GM12873 (cell line): ENCODE measurements around the gene HORMAD1.

Experiments
- TF ChIP-seq, protein P1 (sequence below): IDR thresholded peaks from 2 replicates; pipeline ENCODE4 v1.5.1; 2012; ENCODE audit warnings: low read depth, mild to moderate bottlenecking, moderate library complexity, low read length, control low read depth; ENCODE audit not compliant: insufficient read depth; ENCODE audit errors: missing control alignments

Gene HORMAD1

DNA sequence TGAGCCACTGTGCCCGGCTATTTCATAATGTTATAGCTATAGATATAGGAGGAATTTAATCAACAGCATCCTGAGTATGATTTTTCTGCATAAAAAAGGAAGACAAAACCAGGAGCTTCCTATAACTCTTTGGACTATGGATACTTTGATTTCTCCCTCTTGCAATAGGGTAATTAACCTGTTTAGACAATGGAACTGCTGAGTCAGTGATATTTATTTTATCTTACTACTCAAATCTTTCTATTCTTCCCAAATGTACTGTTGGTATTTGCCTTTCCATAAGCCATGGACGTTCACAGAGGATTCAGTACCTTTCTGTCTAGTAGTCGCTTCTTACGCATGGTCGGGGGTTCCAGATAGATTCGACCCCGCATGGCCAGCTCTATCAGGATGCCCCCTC, 57.4 kb downstream of the HORMAD1 start:
- TF ChIP-seq, protein P1, sequence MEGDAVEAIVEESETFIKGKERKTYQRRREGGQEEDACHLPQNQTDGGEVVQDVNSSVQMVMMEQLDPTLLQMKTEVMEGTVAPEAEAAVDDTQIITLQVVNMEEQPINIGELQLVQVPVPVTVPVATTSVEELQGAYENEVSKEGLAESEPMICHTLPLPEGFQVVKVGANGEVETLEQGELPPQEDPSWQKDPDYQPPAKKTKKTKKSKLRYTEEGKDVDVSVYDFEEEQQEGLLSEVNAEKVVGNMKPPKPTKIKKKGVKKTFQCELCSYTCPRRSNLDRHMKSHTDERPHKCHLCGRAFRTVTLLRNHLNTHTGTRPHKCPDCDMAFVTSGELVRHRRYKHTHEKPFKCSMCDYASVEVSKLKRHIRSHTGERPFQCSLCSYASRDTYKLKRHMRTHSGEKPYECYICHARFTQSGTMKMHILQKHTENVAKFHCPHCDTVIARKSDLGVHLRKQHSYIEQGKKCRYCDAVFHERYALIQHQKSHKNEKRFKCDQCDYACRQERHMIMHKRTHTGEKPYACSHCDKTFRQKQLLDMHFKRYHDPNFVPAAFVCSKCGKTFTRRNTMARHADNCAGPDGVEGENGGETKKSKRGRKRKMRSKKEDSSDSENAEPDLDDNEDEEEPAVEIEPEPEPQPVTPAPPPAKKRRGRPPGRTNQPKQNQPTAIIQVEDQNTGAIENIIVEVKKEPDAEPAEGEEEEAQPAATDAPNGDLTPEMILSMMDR, result no peak

DNA sequence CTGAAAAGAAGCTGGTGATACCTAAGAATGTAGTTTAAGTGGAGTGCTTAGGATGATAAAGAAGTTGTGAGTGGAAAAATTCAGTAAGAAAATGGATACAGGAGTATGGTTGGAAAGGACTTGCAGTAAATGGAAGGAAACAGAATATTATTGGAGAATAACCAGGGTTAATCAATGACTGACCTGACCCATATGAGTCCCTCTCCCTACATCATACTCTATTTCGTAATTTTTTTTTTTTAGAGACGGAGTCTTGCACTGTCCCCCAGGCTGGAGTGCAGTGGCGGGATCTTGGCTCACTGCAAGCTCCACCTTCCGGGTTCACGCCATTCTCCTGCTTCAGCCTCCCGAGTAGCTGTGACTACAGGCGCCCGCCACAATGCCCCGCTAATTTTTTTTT, 57.9 kb downstream of the HORMAD1 start:
- TF ChIP-seq, protein P1, result no peak

DNA sequence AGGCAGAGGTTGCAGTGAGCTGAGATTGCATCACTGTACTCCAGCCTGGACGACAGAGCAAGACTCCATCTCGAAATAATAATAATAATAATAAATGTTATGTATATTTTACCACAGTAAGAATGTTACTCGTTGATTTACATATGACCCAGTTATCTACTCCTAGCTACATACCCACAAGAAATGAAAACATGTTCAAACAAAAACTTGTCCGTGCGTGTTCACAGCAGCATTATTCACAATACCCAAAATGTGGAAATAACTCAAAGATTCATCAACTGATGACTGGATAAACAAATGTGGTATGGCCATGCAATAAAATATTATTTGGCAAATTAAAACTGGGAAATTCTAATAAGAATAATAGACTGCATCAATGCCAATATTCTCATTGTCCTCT, 59.5 kb downstream of the HORMAD1 start:
- TF ChIP-seq, protein P1, result no peak

DNA sequence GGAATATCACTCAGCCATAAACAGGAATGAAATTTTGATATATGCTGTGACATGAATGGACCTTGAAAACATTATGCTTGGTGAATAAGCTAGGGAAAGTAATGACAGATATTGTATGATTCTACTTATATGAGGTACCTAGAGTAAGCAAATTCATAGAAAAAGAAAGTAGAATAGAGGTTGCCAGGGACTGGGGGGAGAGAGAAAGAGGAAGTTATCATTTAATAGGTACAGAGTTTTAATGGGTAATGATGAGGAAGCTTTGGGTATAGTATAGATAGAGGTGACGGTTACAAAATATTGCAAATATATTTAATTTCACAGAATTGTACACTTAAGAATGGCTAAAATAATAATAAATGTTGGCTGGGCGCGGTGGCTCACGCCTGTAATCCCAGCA, 60.1 kb downstream of the HORMAD1 start:
- TF ChIP-seq, protein P1, result no peak

DNA sequence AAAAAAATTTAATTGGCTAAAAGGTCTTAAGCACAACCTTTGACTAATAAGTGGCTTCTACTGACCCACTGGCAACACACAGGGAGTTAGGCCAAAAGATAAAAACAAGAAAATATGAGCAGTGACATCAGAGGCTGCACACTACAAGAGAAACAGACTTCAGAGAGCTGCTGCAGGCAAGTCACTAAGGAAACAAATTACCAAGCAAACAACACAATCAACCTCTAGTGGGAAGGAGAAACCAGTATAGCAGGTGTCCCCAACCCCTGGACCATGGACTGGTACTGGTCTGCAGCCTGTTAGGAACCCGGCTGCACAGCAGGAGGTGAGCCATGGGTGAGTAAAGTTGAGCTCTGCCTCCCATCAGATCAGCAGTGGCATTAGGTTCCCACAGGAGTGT, 70.5 kb downstream of the HORMAD1 start:
- TF ChIP-seq, protein P1, result no peak

DNA sequence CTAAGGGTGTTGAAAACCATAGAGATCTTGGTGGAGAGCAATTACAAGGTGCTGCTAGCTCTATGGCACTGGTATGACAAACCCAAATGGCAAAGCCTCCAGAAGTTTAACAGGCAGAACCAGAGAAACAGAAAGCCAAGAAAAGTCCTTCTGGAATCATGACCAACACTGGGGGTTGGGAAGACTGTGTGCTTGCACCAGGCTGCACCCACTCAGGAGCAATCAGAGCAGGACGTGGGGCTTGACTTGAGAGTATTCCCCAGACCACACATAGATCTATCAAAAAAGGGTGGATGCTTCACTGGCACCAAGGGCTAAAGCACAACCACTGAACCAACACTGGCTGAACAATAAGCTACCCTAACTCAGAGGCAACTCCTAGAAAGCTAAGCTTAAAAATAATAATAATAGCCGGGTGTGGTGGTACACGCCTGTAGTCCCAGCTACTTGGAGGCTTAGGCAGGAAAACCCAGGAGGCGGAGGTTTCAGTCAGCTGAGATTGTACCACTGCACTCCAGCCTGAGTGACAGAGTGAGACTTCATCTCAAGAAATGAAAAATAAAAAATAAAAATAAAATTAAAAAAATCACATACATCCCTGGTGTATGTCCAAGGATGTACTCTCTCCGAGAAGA, 71.1 kb downstream of the HORMAD1 start:
- TF ChIP-seq, protein P1, result no peak
